SU-DHL-6 (cell line): ENCODE measurements around the gene PPP2R2C.

Experiments
- H2AFZ ChIP-seq: fragments of 200-600 bp; sonication (generic); 2 replicates; pipeline ENCODE4 v1.6.1; 2014; ENCODE audit warnings: low read depth, mild to moderate bottlenecking, moderate library complexity, mixed read lengths, antibody characterized with exemption, low read length; ENCODE audit not compliant: severe bottlenecking
- H3F3A ChIP-seq: fragments of 200-600 bp; shearing (Covaris generic); 2 replicates; pipeline ENCODE4 v1.6.0; 2016; ENCODE audit warnings: antibody characterized with exemption, mild to moderate bottlenecking; ENCODE audit not compliant: insufficient read depth
- H3K27ac ChIP-seq: fragments of 200-600 bp; sonication (generic); 2 replicates; pipeline ENCODE4 v1.5.1; 2016; ENCODE audit warnings: low read depth, mild to moderate bottlenecking, low read length, moderate library complexity, mixed read lengths
- H3K27me3 ChIP-seq: fragments of 200-600 bp; sonication (generic), shearing (Covaris generic); 2 replicates; pipeline ENCODE4 v1.6.0; 2014; ENCODE audit warnings: mild to moderate bottlenecking, low read length
- H3K36me3 ChIP-seq: fragments of 200-600 bp; sonication (generic); 2 replicates; pipeline ENCODE4 v1.6.1; 2014; ENCODE audit warnings: mild to moderate bottlenecking, low read length, mixed read lengths
- H3K4me2 ChIP-seq: fragments of 300-600, 200-600 bp; shearing (Covaris generic), sonication (generic); 2 replicates; pipeline ENCODE4 v1.6.0; 2014; ENCODE audit warnings: low read length, low read depth, mild to moderate bottlenecking; ENCODE audit not compliant: poor library complexity, severe bottlenecking
- H3K4me3 ChIP-seq: fragments of 200-600 bp; sonication (generic); 2 replicates; pipeline ENCODE4 v1.5.1; 2014; ENCODE audit warnings: antibody characterized with exemption, low read length, mild to moderate bottlenecking, mixed read lengths; ENCODE audit not compliant: insufficient read depth, poor library complexity, severe bottlenecking
- H3K79me2 ChIP-seq: fragments of 200-600 bp; sonication (generic); 2 replicates; pipeline ENCODE4 v1.6.1; 2014; ENCODE audit warnings: mild to moderate bottlenecking, low read length, moderate library complexity; ENCODE audit not compliant: insufficient read depth
- H3K9ac ChIP-seq: fragments of 200-600 bp; sonication (generic); 2 replicates; pipeline ENCODE4 v1.7.0; 2014; ENCODE audit warnings: mild to moderate bottlenecking, low read length
- H3K9me2 ChIP-seq: fragments of 200-600 bp; sonication (generic); replicated peaks from 2 replicates; pipeline ENCODE4 v1.6.1; 2014; ENCODE audit warnings: low read length; ENCODE audit not compliant: insufficient read depth
- H3K9me3 ChIP-seq: fragments of 200-600 bp; sonication (generic); 2 replicates; pipeline ENCODE4 v1.6.1; 2014; ENCODE audit warnings: low read length, mixed read lengths; ENCODE audit not compliant: insufficient read depth
- H4K20me1 ChIP-seq: fragments of 200-600 bp; sonication (generic); 2 replicates; pipeline ENCODE4 v1.6.1; 2014; ENCODE audit warnings: low read depth, mild to moderate bottlenecking, antibody characterized with exemption, low read length, moderate library complexity, mixed read lengths
- CTCF ChIP-seq: fragments of 200-600 bp; sonication (generic); IDR thresholded peaks from one replicate; pipeline ENCODE4 v1.5.1; 2017; ENCODE audit warnings: antibody characterized with exemption, mild to moderate bottlenecking, low read length, moderate library complexity; ENCODE audit not compliant: insufficient read depth, poor library complexity, severe bottlenecking
- EZH2phosphoT487 ChIP-seq: fragments of 200-600 bp; sonication (generic), shearing (Covaris generic); conservative IDR thresholded peaks from 2 replicates; pipeline ENCODE4 v1.6.1; 2018; ENCODE audit warnings: mild to moderate bottlenecking, antibody characterized with exemption, low read length, moderate library complexity, mixed read lengths

The PPP2R2C gene

GRCh38 chr4:6329478-6330383 is 142.7 kb downstream of the PPP2R2C start:
- Histone ChIP-seq H3K9ac (no peak overlapping the region), H3K9me2 (no peaks in the 10 kb centered on the region), H3K36me3 (no peaks in the 10 kb centered on the region), H3K4me3 (no peak overlapping the region), H2AFZ (no peak overlapping the region), H3K9me3 (no peaks in the 10 kb centered on the region), H3K27ac (no peak overlapping the region), H3K79me2 (no peaks in the 10 kb centered on the region), H4K20me1 (no peaks in the 10 kb centered on the region), H3K4me2 (no peak overlapping the region), H3F3A (no peaks in the 10 kb centered on the region), H3K27me3 (no peaks in the 10 kb centered on the region)
- TF ChIP-seq CTCF (no peak), EZH2phosphoT487 (no peak)

GRCh38 chr4:6328526-6328925 is 143.9 kb downstream of the PPP2R2C start:
- Histone ChIP-seq H3K9me2 (no peaks in the 10 kb centered on the region), H3K27me3 (no peaks in the 10 kb centered on the region), H2AFZ (no peak overlapping the region), H3K9me3 (no peaks in the 10 kb centered on the region), H3F3A (no peaks in the 10 kb centered on the region), H3K79me2 (no peaks in the 10 kb centered on the region), H3K27ac (no peak overlapping the region), H3K4me3 (no peak overlapping the region), H4K20me1 (no peaks in the 10 kb centered on the region), H3K36me3 (no peaks in the 10 kb centered on the region), H3K9ac (no peak overlapping the region), H3K4me2 (no peak overlapping the region)
- TF ChIP-seq CTCF (no peak), EZH2phosphoT487 (no peak)

- Histone ChIP-seq H3K27me3 (no peaks in the 10 kb centered on the region), H3K9me2 (no peaks in the 10 kb centered on the region), H2AFZ (no peak overlapping the region), H3K4me2 (no peak overlapping the region), H3K9ac (no peak overlapping the region), H3K27ac (no peak overlapping the region), H4K20me1 (no peaks in the 10 kb centered on the region), H3K4me3 (no peak overlapping the region), H3F3A (no peaks in the 10 kb centered on the region), H3K9me3 (no peaks in the 10 kb centered on the region), H3K36me3 (no peaks in the 10 kb centered on the region), H3K79me2 (no peaks in the 10 kb centered on the region)
- TF ChIP-seq CTCF: peak; percentile 66
- no peak for TF ChIP-seq EZH2phosphoT487
Measured at GRCh38 chr4:6327220-6327917, 145.0 kb downstream of the PPP2R2C start.
